HK-2 (cell line): ENCODE data around the gene KRTAP5-2.
A peak's percentile ranks its signal among the peaks of the same experiment; 100 is the strongest.
"Not testable (repeated sequence)": the region's sequence is repeated elsewhere in the genome, so short reads cannot be mapped to it uniquely, and the experiment has no call there.

Source experiments
- DNase-seq: peaks from one replicate; pipeline ENCODE4 v3.0.0-alpha.2; 2018; ENCODE audit not compliant: unreplicated experiment

The KRTAP5-2 gene

DNA sequence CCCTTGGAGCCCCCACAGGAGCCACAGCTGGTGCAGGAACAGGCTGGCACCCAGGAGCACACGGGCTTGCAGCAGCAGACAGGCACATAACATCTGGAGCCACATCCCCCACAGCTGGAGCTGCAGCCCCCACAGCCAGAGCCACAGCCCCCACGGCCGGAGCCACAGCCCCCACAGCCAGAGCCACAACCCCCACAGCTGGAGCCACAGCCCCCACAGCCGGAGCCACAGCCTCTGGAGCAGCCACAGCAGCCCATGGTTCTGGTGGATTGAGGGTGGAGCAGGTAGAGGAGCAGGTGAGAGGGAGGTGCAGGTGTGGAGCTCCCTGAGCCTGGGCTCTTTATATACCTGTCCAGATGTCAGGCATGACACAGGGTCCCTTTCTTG, at the start of gene KRTAP5-2:
Gene KRTAP5-2, minus strand, starts transcription at position 301 of the 387 bp plus-strand sequence. Its CDS starts 44 bp downstream, at position 257.
- no peak for DNase-seq

DNA sequence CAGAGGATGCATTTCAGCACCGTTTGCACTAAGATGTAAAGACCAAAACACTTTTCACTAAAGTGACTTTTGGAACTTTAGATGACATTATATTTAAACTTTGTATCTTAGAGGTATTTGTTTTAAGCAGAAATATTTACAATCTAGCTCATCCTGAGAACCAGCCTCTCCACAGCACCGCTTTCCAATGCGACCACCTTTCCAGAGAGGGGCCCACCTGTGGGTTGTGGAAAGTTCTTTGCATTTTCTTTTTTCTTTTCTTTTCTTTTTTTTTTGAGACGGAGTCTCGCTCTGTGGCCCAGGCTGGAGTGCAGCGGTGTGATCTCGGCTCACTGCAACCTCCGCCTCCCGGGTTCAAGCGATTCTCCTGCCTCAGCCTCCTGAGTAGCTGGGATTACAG, 48.4 kb upstream of the KRTAP5-2 start:
- DNase-seq, result not testable (repeated sequence)

- no peak for DNase-seq
Observed at GRCh38 chr11:1645357-1645821, 47.3 kb upstream of the KRTAP5-2 start.

DNA sequence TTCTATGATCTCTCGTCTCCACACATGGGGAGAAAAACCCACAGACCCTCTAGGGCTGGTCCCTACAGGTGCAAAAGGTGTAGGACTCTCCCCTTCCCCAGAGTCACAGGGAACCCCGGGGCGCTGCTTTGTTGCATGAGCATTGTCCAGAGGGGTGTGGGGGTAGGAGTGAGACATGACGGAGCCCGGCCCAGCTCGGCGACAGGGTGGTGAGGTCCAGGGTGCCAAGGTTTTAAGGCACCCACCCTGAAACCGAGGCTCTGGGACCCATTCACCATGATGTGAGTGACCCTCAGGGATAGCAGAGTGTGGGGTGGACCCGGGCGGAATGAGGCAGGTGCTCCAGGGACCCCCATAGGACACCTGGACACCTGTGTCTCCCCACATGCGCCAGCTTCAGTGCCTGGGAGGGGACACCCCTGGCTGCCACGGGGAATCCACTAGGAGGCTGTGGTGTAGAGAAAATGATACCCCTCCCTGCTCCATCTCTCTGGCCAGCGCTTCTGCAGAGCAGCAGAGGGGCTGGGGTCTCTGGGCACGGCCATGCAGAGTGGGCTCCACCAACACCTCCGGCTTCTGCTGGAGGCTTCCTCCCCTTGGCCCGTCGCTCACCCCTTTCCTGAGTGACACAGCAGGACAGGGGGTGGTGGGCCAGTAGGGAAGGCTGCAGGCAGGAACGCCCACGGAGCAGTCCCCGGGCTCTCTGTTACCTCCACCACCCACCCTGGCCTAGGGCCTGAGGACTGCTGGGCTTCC, 46.7 kb upstream of the KRTAP5-2 start:
- no peak for DNase-seq

DNA sequence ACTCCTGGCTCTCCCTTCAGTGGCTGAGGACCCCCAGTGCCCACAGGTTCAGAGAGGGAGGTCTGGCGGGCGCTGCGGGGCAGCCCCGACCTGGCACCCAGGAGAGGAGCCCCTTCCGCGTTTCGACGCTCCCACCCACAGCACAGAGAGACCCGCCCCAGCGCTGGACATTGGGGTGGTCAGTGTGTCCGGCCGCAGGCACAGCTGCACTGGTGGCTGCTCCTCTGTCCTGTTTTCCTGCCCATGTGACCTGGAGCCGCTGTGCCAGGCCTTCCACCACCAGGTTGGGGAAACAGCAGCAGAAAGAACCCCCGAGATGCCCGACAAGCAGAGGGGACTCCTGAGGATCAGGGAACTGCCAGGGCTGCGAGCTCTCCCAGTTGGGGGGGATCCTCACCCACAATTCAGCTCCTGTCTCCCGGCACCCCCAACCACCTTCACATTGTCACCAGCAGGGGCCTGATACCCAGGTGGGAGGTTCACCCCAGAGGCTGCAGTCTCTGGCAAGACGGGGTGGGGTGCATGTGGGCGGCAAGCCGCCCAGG, 45.1 kb upstream of the KRTAP5-2 start:
- no peak for DNase-seq

DNA sequence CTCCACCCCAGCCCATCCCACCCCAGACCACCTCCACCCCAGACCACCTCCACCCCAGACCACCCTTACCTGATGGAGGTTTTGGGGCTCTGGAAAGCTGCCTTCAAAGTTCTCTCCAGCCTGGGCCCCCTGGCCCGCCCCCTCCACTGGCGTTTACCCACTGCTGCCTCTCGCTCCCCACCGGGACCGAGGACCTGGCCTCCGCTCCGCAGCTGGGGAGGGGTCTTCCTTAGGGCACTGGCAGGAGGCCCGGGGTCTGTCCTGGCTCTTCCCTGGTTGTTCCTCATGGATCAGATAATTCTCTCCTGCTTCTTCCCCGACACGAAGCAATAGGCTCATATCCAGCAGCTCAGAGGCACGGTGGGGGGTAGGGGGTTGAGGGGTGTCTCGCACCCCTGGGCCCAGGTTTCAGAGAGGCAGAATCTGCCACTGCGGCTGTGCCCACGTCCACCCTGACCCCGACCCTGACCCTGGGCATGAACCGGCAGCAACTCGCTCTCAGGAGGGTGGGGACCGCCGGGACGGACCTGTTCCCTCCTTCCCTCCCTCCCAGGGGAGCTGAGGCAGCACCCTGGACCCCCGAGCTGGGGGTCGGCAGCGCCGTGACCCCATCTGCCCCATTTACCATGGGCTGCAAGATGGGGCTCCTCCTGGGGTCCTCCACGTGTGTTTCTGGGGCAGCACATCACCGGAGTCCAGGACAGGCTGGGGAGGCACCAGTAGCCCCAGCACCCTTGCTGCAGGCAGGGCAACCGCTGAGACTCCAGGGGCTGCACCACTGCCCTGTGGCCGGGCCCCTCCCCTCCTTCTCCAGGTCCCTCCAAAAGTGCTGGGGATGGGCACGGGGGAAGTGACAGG, 44.4 kb upstream of the KRTAP5-2 start:
- no peak for DNase-seq

GRCh38 chr11:1641096-1641495, 43.0 kb upstream of the KRTAP5-2 start:
- no peak for DNase-seq

DNA sequence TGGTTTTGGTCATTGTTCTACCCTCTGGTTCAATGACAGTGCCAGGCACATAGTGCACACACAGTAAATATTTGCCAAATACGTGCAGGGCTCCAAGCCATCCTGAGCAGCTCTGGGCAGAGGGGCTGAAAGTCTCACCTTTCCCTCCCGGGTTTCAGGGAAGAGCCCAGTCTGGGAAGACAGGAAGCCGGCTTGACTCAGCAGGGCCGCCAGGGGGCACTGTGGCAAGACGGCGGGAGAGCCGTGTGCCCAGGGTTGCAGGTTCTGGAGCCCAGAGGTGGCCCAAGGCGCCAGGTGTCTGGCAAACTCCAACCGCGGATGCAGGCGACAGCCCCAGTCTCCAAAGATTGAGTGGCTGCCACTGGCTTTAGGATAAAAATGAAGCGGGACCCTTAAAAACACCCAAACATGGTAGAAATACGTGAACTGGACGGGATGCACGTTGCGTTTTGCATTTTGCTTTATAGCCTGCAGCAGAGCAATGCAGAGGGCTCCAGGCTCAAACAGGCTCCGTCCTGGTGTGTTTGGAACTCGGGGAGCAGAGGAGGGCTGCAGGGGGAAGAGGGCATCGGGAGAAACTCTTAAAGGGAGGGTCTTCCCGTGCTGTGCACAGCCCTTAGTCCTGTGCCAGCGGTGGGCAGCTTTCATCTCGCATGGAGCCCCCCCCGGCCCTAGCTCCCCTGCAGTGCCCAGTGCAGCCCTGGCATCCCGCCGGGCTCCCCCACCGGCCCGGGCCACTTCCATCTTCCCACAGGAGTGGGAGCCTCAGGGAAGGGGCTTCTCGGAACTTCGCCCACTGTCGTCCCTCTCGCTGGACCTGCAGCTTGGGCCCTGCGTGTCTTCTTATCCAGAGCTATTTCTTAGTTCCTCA, 42.2 kb upstream of the KRTAP5-2 start:
- DNase-seq, result peak; percentile 19

DNA sequence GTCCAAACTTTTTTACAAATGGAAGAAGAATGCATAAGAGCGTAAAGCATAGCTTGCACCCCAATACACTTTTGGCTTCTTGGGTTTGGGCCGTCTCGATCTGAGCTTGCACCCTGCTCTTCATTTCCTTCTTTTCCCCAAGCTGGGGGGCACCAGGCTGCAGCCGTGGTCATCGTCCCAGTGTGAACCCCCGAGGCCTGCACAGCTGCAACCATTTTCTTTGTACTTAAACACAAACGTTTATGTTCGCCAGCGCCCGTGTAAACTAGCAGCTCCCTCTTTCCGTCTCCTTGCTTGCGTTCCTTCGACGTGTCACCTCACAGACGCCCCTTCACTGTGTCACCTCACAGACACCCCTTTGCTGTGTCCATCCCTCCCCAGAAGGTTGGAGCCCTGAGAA, 41.6 kb upstream of the KRTAP5-2 start:
- DNase-seq, result no peak

GRCh38 chr11:1639102-1639620, 41.1 kb upstream of the KRTAP5-2 start:
- no peak for DNase-seq

- DNase-seq, result no peak
Observed at GRCh38 chr11:1638344-1638743, 40.2 kb upstream of the KRTAP5-2 start.

DNA sequence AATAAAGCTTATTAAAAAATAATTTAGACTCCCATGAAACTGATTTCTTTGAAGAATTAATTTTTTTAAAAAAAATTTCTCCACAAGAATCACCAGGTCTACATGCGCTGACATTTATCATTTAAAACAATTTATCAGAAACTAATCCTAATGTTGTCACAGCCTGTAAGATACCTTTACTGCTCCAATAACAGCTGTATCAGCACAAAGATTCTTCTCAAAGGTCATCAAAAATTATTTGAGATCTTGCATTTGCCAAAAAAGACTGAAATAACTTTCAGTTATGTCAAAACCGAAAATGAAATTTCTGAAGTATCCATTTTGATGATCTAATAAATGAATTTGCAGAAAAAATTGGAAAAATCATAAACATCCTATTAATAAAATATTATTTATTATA, 39.5 kb upstream of the KRTAP5-2 start:
- DNase-seq, result no peak

- no peak for DNase-seq
Observed at GRCh38 chr11:1636291-1636950, 38.3 kb upstream of the KRTAP5-2 start.

DNA sequence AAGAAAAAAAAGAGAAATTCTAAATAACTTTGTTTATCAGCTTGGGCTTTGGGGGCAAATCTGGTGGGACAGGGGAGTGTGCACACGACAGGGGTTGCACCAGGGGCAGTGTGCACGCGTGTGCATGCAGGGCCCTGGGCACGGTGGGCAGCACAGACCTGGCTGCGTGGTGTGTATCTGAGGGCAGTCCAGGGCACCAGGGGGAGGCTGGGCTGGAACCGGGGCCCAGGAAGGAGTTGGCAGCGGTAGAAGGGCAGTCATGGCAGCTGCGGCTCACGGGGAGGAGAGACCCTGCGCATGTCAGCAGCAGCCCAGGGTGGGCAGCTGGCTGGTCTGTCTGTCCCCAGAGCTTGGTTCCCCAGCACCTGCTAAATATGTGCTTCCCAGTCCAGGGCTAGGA, 35.8 kb upstream of the KRTAP5-2 start:
- DNase-seq, result no peak

DNA sequence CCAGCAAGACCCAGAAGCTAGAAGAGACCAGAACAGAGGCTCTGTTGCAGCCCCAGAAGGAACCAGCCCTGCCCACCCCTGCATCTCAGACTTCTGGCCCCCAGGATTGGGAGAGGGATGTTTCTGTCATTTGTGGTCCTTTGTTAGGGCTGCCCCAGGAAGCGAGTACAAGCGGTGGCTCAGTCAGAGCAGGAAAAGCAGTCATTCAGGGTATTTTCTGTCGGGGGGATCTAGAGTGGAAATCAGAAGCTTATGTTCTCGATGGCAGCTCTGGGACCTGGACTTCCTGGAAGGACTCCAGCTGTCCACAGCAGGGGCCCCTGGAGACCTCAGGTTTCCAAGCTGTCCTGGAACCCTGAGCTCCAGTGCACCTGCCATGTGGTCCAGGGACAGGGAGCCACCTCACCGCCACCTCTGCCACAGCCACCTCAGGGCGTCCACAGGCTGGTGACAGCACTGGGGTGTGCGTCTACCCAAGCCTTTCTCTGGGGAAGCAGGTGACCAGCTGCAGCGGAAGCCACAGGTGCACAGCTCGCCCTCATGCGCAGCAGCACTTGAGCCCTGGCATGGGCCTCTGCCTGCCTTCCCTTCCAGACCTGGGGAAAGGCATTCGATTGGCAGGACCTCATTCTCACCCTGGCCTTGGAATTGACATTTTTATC, 34.1 kb upstream of the KRTAP5-2 start:
- DNase-seq, result no peak

- DNase-seq, result no peak
Observed at GRCh38 chr11:1631066-1631568, 33.0 kb upstream of the KRTAP5-2 start.

DNA sequence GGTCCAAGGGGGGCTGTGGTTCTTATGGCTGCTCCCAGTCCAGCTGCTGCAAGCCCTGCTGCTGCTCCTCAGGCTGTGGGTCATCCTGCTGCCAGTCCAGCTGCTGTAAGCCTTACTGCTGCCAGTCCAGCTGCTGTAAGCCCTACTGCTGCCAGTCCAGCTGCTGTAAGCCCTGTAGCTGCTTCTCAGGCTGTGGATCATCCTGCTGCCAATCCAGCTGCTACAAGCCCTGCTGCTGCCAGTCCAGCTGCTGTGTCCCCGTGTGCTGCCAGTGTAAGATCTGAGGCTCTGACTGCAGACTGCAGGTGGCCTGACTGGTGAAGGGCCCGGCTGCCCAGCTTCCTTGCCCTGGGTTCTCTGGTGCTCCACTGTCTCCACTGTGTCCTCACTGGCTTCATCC, 32.2 kb upstream of the KRTAP5-2 start:
- DNase-seq, result no peak

- DNase-seq, result no peak
Observed at GRCh38 chr11:1629326-1630185, 31.5 kb upstream of the KRTAP5-2 start, which contains the start of gene KRTAP5-5. TSS of gene KRTAP5-5 (plus strand) at chr11:1629775. CDS start at chr11:1629841, 66 bp downstream.
